GM21367 (cell line): ENCODE data around the gene NALCN.

Source experiments
- ATAC-seq: cut with Tn5 transposase; IDR thresholded peaks from one replicate; pipeline ENCODE4 v1.9.1; 2021; ENCODE audit not compliant: unreplicated experiment

Gene NALCN

DNA sequence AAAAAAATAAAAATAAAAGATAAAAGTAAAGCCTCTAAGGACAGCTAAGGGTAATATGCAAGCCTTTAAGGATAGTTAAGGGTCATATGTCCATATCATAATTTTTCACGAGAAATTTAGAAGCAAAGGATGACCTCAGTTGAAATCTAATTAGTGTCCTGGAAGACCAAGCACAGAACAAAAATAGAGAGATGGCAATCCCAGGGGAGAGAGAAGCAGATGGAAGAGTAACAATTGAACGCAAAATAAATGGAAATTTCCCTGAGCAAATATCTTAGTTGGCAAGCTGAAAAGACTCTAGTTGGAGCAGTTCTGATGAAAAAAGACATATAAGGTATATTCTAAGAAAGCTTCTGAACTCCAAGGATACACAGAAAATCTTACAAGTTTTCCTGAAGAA, 275.4 kb downstream of the NALCN start:
- no peak for ATAC-seq

- no peak for ATAC-seq
Observed at GRCh38 chr13:101140087-101140770, 276.1 kb downstream of the NALCN start.

DNA sequence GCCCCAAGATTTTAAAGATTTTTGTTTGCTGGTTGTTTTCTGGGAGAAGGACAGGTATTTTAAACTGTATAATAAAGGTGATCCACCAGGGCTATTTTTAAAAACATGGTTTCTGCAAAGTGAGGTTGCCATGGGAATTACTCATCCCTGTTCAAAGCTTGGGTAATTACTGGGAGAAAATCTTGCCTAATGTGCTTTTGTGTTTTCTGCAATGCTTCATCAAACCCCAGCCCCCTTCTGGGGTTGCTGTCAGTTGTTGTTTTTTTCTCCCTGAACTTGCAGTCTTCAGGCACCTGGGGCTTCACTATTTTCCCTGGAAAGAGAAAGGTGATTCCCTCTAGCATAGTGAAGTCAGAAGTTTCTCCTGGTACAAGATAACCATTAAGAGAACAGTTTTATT, 277.2 kb downstream of the NALCN start:
- no peak for ATAC-seq

DNA sequence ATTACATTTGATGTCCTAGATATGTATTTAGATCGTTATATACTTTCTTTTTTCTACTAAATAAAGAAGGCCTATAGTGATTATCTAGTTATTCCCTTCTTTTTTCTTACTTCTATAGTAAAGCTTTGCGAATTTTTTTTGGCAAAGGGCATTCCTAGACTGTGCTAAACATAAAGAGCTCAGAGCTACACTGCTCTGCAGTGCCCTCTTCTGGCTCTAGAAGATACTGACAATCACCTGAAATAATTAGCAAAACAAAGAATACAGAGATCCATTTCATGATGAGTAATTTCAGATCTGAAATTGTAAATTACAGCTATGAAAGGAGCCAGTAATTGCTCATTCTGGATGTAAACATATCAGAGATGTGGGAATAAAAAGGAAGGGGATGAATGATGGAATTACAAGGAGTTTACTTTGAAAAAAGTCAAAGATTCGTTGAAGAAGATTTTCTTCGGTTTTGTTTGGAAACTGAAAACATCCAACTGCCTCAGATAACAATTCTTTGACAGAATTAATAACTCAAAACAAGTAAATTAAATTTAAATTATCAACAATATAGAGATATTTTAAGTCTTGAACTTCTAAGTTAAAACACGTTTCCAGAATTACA, 288.5 kb downstream of the NALCN start:
- ATAC-seq, result no peak

DNA sequence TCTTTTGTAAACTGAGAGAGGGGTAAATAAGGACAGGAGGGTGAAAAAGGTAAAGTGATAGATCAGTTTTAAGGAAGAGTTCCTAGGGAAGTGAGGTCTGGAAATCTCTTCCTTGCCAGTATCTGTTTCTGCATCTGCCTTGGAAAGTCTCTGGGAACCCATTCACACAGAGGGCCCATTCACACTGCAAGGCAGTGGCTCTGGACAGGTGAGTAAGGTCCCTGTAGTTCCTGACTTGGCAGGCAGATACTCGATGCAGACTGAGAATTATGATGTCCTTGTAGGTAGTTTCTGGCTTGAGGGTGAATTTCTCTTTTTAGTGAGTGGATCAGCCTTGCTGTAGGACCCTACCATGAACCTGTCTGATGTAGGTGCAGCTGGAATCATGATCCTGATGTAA, 293.3 kb downstream of the NALCN start:
- no peak for ATAC-seq

GRCh38 chr13:101121608-101122007, 294.7 kb downstream of the NALCN start:
- ATAC-seq, result no peak

- no peak for ATAC-seq
Observed at GRCh38 chr13:101120007-101120406, 296.3 kb downstream of the NALCN start.

DNA sequence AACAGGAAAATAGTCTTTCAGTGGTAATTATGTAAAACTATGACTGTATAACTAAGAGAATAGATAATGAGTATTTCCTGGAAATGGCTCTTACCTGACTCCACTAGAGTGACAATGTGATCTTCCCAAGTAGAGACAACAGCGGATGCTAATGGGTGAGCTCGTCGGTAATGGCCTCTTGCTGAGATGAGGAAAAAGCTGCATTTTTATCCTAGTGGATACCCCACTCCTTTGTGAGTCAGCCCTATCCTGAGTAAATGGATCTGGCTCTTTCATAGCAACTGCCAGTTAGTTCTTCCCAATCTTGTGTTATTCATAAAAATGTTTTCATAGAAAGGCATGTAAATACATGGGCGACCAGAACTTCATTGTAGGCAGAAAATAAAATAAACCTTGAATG, 299.5 kb downstream of the NALCN start:
- no peak for ATAC-seq

DNA sequence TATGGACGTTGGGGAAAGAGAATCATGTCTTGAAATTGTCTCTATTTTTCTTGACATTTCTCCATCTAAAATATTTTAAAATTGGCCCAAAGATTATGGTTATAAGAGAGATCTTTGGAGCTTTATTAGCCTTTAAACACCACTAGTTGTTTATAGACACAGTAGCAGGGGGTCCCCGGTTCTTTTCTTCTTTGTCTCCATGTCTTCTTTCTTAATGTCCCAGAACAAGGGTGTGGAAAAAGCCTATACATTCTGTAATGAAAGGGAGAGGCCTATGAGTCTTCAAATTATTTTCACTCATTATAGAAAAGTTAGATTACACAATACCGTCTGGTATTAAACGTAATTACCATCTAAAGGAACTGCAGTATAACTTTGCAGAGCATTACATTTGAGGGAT, 300.0 kb downstream of the NALCN start:
- no peak for ATAC-seq

- ATAC-seq, result no peak
Observed at GRCh38 chr13:101115762-101116171, 300.5 kb downstream of the NALCN start.

DNA sequence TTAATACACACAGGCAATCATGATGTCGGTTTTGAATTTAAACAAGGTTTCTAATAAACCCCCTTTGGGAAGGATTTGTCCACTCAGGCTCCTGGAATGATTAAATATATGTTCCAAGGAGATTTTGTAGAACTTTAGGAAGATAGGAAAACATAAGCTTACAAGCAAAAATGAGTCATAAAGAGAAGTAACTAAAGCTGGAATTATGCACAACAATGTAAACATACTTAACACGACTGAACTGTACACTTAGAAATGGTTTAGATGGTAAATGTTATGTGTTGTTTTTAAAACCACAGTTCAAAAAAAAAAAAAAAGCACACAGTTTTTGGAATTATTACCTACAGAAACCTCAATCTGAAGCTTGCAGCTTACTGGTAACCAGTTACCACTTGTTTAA, 304.4 kb downstream of the NALCN start:
- no peak for ATAC-seq

GRCh38 chr13:101109005-101109404, 307.3 kb downstream of the NALCN start:
- ATAC-seq, result no peak

- no peak for ATAC-seq
Observed at GRCh38 chr13:101098873-101099272, 317.4 kb downstream of the NALCN start.

GRCh38 chr13:101092985-101093384, 323.3 kb downstream of the NALCN start:
- ATAC-seq, result no peak

DNA sequence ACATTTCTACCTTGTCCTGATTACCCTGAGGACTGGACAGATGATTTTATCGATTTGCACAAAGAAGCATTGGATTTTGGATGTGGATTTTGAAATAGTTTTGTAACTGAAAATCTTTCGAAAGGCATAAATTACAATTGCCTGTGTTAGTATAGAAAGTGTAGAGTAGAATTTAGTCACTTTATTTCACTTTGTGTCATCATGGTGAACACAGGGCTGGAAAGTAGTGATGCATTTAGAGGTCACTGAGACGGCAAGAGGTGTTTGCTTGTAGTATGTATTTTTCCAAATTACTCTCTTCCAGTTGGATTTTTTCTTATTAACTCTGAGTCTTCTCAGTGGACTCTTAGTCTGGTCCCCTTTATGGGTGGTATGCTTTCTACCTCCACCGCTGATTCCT, 326.0 kb downstream of the NALCN start:
- ATAC-seq, result no peak

DNA sequence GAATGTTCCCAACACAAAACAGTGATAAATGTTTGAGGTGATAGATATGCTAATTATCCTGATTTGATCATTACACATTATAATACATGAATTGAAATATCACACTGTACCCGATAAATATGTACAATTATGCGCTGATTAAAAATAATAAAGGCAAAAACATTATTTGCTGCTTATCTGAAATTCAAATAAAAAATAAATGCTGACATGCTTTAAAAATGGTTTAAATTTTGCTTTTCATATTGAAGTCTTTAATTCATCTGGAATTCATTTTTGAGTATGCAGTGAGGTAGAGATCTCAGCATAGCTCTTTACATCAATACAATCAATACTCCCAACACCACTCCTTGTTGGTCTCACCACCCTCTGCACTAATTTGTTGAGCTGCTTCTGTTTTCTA, 330.8 kb downstream of the NALCN start:
- ATAC-seq, result no peak

GRCh38 chr13:101082441-101082840, 333.9 kb downstream of the NALCN start:
- ATAC-seq, result no peak

DNA sequence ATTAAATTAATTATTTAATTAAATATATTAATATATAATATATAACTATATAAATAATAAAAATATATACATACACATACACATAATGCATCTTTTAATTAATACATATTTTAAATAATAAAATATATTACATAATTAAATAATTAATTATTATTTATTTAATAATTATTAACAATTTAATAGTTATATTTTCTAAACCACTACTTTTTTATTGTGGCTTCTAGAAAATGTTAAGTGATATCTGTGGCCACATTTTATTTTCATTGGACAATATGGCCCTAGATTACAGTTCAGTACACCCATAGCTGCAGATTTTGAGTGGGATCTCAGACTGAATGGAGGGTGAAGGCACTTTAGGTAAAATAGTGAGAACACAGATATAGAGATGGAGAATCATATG, 335.7 kb downstream of the NALCN start:
- ATAC-seq, result no peak

- no peak for ATAC-seq
Observed at GRCh38 chr13:101065329-101065728, 351.0 kb downstream of the NALCN start.

GRCh38 chr13:101059793-101060192, 356.5 kb downstream of the NALCN start:
- ATAC-seq, result no peak

DNA sequence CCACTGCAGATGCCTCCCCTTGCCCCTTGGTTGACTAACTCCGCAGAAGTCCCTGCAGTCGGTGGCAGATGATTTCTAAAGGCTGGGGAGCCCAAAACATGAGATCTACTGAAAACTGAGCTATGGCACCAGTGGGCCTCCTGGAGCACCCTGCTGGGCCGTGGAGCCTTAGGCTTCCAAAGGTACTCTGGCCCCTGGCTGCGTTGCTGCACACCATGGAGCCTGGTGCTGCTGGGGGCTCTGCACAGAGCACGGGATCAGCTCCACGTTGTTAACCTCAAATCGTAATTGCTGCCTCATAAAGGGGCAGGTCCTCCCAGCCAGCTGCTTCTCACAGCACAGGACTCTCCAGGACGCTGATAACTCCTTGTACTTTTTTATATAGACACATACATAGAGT, 357.5 kb downstream of the NALCN start:
- no peak for ATAC-seq

- ATAC-seq, result no peak
Observed at GRCh38 chr13:101053301-101054093, 362.8 kb downstream of the NALCN start.
